PC-3 (cell line): ENCODE results near the gene TMCC3. TPM values are rescaled to one million over a fixed set of nuclear protein-coding genes. Genes with fewer than 3 reads are reported as not detected.

ENCODE experiments used
- ATAC-seq: fragments of 200-7000 bp; cut with Tn5 transposase; 2 replicates; pipeline ENCODE4 v1.9.1; 2020; ENCODE audit warnings: mild to moderate bottlenecking, moderate library complexity
- Bru-seq: library from RNA; stranded (reverse); fragments of 400-500 nt; gene quantifications from one replicate; lab custom pipeline; 2021; lab: Mats Ljungman, UMichigan
- BruChase-seq, 2 experiments: library from RNA; stranded (reverse); fragments of 400-500 nt; gene quantifications; one replicate each; lab custom pipeline; 2021; lab: Mats Ljungman, UMichigan
- BruUV-seq: library from RNA; stranded (reverse); fragments of 400-500 nt; replicated peaks from 2 replicates; lab custom pipeline; 2021; lab: Mats Ljungman, UMichigan
- CTCF ChIA-PET: fragments of 300-600 bp; sonication (Branson Sonifier 250); formaldehyde crosslinking; loops from one replicate; lab custom pipeline; 2022; ENCODE audit warnings: antibody characterized with exemption; lab: Charles Lee
- POLR2A ChIA-PET: fragments of 300-600 bp; sonication (Branson Sonifier 250); formaldehyde crosslinking; loops from one replicate; lab custom pipeline; 2022; ENCODE audit warnings: antibody characterized with exemption; ENCODE audit not compliant: unreplicated experiment; lab: Charles Lee
- DNase-seq: peaks from one replicate; pipeline ENCODE4 v3.0.0-alpha.2; 2015
- H2AFZ ChIP-seq: fragments of 300-600 bp; sonication (generic); 2 replicates; pipeline ENCODE4 v1.6.0; 2016; ENCODE audit warnings: antibody characterized with exemption, low read length
- H3F3A ChIP-seq: fragments of 300-600 bp; sonication (generic); one replicate; pipeline ENCODE4 v1.6.0; 2017; ENCODE audit warnings: antibody characterized with exemption, low read length, control low read depth, mild to moderate bottlenecking; ENCODE audit not compliant: unreplicated experiment
- H3K27ac ChIP-seq: fragments of 300-600 bp; sonication (generic); 2 replicates; pipeline ENCODE4 v1.5.1; 2016; ENCODE audit warnings: mild to moderate bottlenecking, low read length
- H3K27me3 ChIP-seq: fragments of 300-600 bp; sonication (generic); 2 replicates; pipeline ENCODE4 v1.6.1; 2016; ENCODE audit warnings: low read length, mixed read lengths
- H3K36me3 ChIP-seq: fragments of 300-600 bp; sonication (generic); 2 replicates; pipeline ENCODE4 v1.6.1; 2016; ENCODE audit warnings: low read depth, mixed run types, low read length, mixed read lengths
- H3K4me1 ChIP-seq: fragments of 300-600 bp; sonication (generic); 2 replicates; pipeline ENCODE4 v1.5.1; 2016; ENCODE audit warnings: low read length; ENCODE audit not compliant: insufficient read depth
- H3K4me2 ChIP-seq: fragments of 300-600 bp; sonication (generic); 2 replicates; pipeline ENCODE4 v1.6.0; 2016; ENCODE audit warnings: low read length
- H3K4me3 ChIP-seq: fragments of 300-600 bp; sonication (generic); 2 replicates; pipeline ENCODE4 v1.5.1; 2016; ENCODE audit warnings: mild to moderate bottlenecking, low read length, mixed read lengths
- H3K79me2 ChIP-seq: fragments of 300-600 bp; sonication (generic); 2 replicates; pipeline ENCODE4 v1.6.1; 2017; ENCODE audit warnings: low read length, mixed read lengths
- H3K9ac ChIP-seq: fragments of 300-600 bp; sonication (generic); 2 replicates; pipeline ENCODE4 v1.6.0; 2016; ENCODE audit warnings: mild to moderate bottlenecking, low read length
- H3K9me2 ChIP-seq: fragments of 300-600 bp; sonication (generic); replicated peaks from 2 replicates; pipeline ENCODE4 v1.6.1; 2016; ENCODE audit warnings: mixed run types, low read length, mixed read lengths
- H3K9me3 ChIP-seq: fragments of 300-600 bp; sonication (generic); 2 replicates; pipeline ENCODE4 v1.6.1; 2016; ENCODE audit warnings: low read length, mixed read lengths
- H4K20me1 ChIP-seq: fragments of 300-600 bp; sonication (generic); 2 replicates; pipeline ENCODE4 v1.6.1; 2016; ENCODE audit warnings: low read length, mixed read lengths
- CTCF ChIP-seq: fragments of 300-600 bp; sonication (generic); conservative IDR thresholded peaks from 2 replicates; pipeline ENCODE4 v1.5.1; 2017; ENCODE audit warnings: antibody characterized with exemption, low read depth, mild to moderate bottlenecking, low read length
- EZH2 ChIP-seq: fragments of 300-600 bp; sonication (generic); IDR thresholded peaks from one replicate; pipeline ENCODE4 v1.6.1; 2017; ENCODE audit warnings: antibody characterized with exemption, mild to moderate bottlenecking, low read length; ENCODE audit not compliant: unreplicated experiment
- EZH2phosphoT487 ChIP-seq: fragments of 300-600 bp; sonication (generic); IDR thresholded peaks from 2 replicates; pipeline ENCODE4 v1.6.1; 2018; ENCODE audit warnings: mild to moderate bottlenecking, antibody characterized with exemption, low read length, borderline replicate concordance
- intact Hi-C: fragments of 100-400 bp; cut with micrococcal nuclease; formaldehyde crosslinking; loops from 2 replicates; pipeline ENCODE4 v1.9.0; 2023
- long read RNA-seq: library from polyadenylated mRNA; unstranded; transcript quantifications from one replicate; pipeline ENCODE4 v2.0.0, GENCODE V29; 2021; ENCODE audit not compliant: unreplicated experiment
- total RNA-seq: library from RNA; depleted of rRNA; stranded (reverse); fragments of >200 nt; gene quantifications from 2 replicates; pipeline ENCODE4 v1.2.3, GENCODE V29; 2014; rRNA removed

Gene TMCC3
- total RNA-seq (4.7 and 6.5 TPM in 2 replicates), Bru-seq, nascent RNA (percentile 75 among the genes with signal in this experiment), BruChase-seq, experiment 1, labeled RNA remaining after a 6-hour chase (percentile 59 among the genes with signal in this experiment), BruChase-seq, experiment 2, labeled RNA remaining after a 2-hour chase (percentile 71 among the genes with signal in this experiment)
- long read RNA-seq, full-length matches to known transcripts, result 16 of 24 reads
- long read RNA-seq, partial matches to known transcripts, result 1 of 24 reads
- long read RNA-seq, other reads (novel, unspliced or antisense), result 7 of 24 reads

GRCh38 chr12:94650143-94651056 lies at the start of gene TMCC3:
TMCC3 (minus strand) TSS chr12:94650557; CDS start chr12:94650430, 127 bp downstream.
- peak within 1 kb of the TSS; percentile 89 for H3K4me3 ChIP-seq
- H3K9me3 ChIP-seq, result no peaks in the 10 kb centered on the region
- H4K20me1 ChIP-seq, result no peaks in the 10 kb centered on the region
- TF ChIP-seq EZH2phosphoT487 (no peak), EZH2 (no peak), CTCF (no peak)
- H3K27me3 ChIP-seq, result no peaks in the 10 kb centered on the region
- POLR2A ChIA-PET, result no interaction called here
- H3K4me1 ChIP-seq, result peaks cover 26% of the 10 kb centered on the region
- peak within 1 kb of the TSS; percentile 78 for H3K9ac ChIP-seq
- CTCF ChIA-PET, result no interaction called here
- H2AFZ ChIP-seq, result peak within 1 kb of the TSS; percentile 86
- DNase-seq, result peak; percentile 68
- peak within 1 kb of the TSS; percentile 55 for H3K27ac ChIP-seq
- ATAC-seq, result peak; percentile 66
- no peaks in the 10 kb centered on the region for H3K36me3 ChIP-seq
- no peaks in the 10 kb centered on the region for H3K9me2 ChIP-seq
- BruUV-seq, result no TSS peak
- H3F3A ChIP-seq, result no peaks in the 10 kb centered on the region
- intact Hi-C loops, result loop anchor here (2.0 to 5.0 kb wide), 2 partner anchors 54 to 112 kb away; no protein-coding TSS in a partner anchor
- H3K4me2 ChIP-seq, result peak within 1 kb of the TSS; percentile 96
- peaks cover 35% of the 10 kb centered on the region for H3K79me2 ChIP-seq

- no peak overlapping the region for H3K4me3 ChIP-seq
- TF ChIP-seq CTCF, result no peak
- no peak for TF ChIP-seq EZH2
- no peak for TF ChIP-seq EZH2phosphoT487
- peaks cover 16% of the 10 kb centered on the region for H3K4me1 ChIP-seq
- H3K27ac ChIP-seq, result no peak overlapping the region
- no peaks in the 10 kb centered on the region for H3K9me3 ChIP-seq
- ATAC-seq (peak; percentile 20; the same call in 1 of the 2 replicates), DNase-seq (peak; percentile 38)
- no peaks in the 10 kb centered on the region for H3K36me3 ChIP-seq
- ChIA-PET POLR2A (no interaction called here), CTCF (no interaction called here)
- BruUV-seq, result no TSS peak
- no peaks in the 10 kb centered on the region for H3K27me3 ChIP-seq
- intact Hi-C loops, result no loop called here
- no peaks in the 10 kb centered on the region for H3F3A ChIP-seq
- no peak overlapping the region for H3K4me2 ChIP-seq
- H3K9me2 ChIP-seq, result no peaks in the 10 kb centered on the region
- H2AFZ ChIP-seq, result no peak overlapping the region
- H3K9ac ChIP-seq, result no peak overlapping the region
- H4K20me1 ChIP-seq, result no peaks in the 10 kb centered on the region
- H3K79me2 ChIP-seq, result no peaks in the 10 kb centered on the region
Measured at GRCh38 chr12:94699801-94700200, 49.4 kb upstream of the TMCC3 start.
